DLD1 (cell line): ENCODE measurements around the gene EIF2AK3.
"Not testable (repeated sequence)": the region's sequence is repeated elsewhere in the genome, so short reads cannot be mapped to it uniquely, and the experiment has no call there.

Experiments used
- in situ Hi-C: cut with HindIII; loops from 2 replicates; pipeline ENCODE4 v1.10.0; 2017; ENCODE audit warnings: low sequenced_read_pairs

The EIF2AK3 gene

GRCh38 chr2:88638123-88638650 lies 10.9 kb upstream of the EIF2AK3 start:
- in situ Hi-C loops = loop anchor here (5.0 kb wide), 1 partner anchor 41 kb away; no protein-coding TSS in a partner anchor

GRCh38 chr2:88637464-88637863 lies 10.2 kb upstream of the EIF2AK3 start:
- in situ Hi-C loops = loop anchor here (5.0 kb wide), 1 partner anchor 40 kb away; no protein-coding TSS in a partner anchor

DNA sequence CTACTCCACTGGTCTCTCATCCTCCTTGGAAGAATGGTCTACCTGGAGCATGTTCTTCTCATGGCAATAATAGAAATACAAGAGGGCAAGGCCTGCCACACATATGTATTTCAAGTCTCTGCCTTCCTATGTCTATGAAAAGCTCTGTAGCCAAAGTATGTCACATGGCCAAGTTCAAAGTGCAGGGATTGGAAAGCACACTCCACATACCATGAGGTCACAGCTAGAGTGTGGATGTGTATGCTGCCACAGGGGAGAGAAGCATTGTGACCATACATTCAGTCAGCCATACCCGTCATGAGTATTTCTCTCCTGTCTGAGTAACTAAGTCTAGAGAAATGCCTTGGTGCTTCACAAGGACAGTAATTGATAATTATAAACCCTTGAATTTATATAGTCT lies 8.8 kb upstream of the EIF2AK3 start:
- in situ Hi-C loops = loop anchor here (5.0 kb wide), 1 partner anchor 39 kb away; no protein-coding TSS in a partner anchor

- in situ Hi-C loops = no loop called here
Observed at GRCh38 chr2:88632569-88632968, 5.3 kb upstream of the EIF2AK3 start.

DNA sequence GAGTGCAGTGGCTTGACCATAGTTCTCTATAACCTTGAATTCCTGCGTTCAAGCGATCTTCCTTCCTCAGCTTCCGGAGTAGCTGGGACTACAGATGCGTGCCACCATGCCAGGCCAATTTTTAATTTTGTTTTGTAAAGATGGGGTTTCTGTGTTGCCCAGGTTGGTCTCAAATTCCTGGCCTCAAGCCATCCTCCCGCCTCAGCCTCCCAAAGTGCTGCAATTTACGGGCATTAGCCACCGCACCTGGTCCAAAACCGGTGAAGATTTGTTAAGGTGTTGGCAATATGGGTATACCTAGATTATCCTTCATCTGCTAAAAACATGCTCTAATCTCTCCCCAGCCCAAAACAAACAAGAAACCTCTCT lies 1.3 kb upstream of the EIF2AK3 start:
- in situ Hi-C loops = no loop called here

- in situ Hi-C loops = no loop called here
Observed at GRCh38 chr2:88627856-88628570, 749 bp upstream of the EIF2AK3 start.

DNA sequence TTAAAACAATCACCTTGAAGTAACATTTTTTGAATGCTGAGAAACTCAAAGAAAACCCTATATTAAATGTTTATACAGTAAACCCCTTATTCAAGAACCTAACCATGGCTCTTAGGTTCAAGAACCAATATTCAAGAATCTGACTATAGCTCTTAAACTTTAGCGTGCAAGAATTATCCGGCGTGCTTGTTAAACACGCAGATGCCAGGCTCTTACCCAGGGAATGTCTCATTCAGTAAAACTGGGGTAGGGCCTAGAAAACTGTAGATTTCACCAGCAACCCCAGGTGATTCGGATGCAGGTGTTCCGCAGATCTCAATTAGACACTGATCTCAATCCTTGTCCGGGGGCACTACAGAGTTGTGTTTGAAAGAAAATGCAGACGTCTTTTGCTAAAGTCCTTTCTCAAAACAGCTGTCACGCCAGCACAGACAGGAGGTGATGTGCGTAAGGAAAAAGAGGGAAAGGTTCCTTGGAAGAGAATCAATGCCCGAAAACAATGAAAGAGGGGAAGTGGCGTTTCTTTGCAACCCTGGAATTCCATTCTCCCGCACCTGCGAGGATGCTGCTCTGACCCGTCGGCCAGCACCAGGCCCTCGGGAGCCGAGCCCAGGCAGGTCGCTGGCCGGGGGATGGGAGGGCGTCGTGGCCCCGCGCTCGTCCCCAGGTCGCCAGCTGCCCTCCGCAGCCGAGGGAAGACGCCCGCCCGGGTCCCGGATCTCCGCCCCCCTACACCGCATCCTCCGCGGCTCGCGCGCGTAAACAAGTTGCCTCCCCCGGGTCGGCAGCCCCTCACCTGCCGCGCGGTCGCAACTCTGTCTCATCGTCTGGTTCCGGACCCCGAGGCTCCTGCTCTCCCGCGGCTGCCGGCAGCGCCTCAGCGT lies 851 bp downstream of the EIF2AK3 start:
- in situ Hi-C loops = no loop called here

- in situ Hi-C loops = no loop called here
Observed at GRCh38 chr2:88624477-88624876, 2.8 kb downstream of the EIF2AK3 start.

DNA sequence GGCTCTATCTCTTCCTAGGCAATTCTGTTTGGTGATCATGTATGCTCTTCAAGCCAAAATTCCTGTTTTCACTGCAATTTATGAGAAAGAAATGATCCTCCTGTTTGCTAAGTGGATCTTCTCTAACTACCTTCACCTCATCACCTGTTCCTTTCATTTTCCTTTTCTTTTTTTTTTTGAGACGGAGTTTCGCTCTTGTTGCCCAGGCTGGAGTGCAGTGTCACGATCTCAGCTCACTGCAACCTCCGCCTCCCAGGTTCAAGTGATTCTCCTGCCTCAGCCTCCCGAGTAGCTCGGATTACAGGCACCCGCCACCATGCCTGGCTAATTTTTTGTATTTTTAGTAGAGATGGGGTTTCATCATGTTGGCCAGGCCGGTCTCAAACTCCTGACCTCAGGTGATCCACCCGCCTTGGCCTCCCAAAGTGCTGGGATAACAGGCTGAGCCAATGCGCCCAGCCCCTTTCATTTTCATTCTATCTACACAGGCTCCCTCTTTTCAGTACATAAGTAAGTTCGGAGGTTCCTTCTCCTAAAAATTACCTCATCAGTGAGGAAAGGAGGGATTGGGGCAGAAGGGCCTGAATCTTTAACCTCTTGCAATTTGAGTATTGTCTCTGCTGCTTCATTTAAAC lies 3.3 kb downstream of the EIF2AK3 start:
- in situ Hi-C loops = not testable (repeated sequence)

- in situ Hi-C loops = no loop called here
Observed at GRCh38 chr2:88622307-88622706, 5.0 kb downstream of the EIF2AK3 start.

- in situ Hi-C loops = no loop called here
Observed at GRCh38 chr2:88621432-88621831, 5.8 kb downstream of the EIF2AK3 start.

- in situ Hi-C loops = no loop called here
Observed at GRCh38 chr2:88620015-88620414, 7.2 kb downstream of the EIF2AK3 start.

GRCh38 chr2:88615822-88616221 lies 11.4 kb downstream of the EIF2AK3 start:
- in situ Hi-C loops = no loop called here

- in situ Hi-C loops = no loop called here
Observed at GRCh38 chr2:88614497-88615157, 12.6 kb downstream of the EIF2AK3 start.

- in situ Hi-C loops = no loop called here
Observed at GRCh38 chr2:88613921-88614320, 13.3 kb downstream of the EIF2AK3 start.

DNA sequence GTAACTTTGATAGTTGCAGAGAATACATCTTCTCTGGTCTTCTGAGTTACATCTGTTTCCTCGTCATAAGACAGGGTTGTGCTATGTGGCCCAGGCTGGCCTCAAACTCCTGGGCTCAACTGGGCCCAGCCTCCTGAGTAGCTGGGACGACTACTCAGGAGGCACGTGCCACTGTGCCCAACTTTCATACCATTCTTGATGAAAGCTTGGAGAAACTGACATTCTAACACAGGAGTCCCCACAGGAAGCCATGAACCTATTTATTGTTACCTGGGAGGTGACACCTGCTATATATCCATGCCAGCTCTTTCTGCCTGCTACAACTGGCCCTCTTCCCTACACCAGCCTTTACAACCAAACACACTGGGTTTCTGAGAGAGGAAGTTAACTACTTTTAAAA lies 19.1 kb downstream of the EIF2AK3 start:
- in situ Hi-C loops = no loop called here

DNA sequence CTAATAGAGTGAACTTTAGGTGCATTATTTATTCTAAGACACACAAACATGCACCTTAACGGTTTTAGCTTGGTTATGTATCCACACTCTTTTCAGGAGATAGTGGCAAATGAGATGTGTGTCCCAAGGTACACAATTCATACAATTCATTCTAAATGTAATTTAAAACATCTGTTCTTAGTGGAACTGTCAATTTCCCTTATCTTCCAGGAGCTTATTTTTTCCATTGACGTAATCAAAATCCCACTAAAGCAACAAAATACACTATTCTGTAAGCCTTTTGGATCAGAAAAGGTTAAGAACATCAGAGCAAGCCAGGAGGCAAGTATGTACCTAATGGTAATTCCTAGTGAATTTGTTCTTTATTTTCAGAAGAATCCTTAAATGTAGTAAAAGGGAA lies 19.8 kb downstream of the EIF2AK3 start:
- in situ Hi-C loops = no loop called here

GRCh38 chr2:88606371-88607030 lies 20.8 kb downstream of the EIF2AK3 start:
- in situ Hi-C loops = no loop called here

- in situ Hi-C loops = no loop called here
Observed at GRCh38 chr2:88603146-88603545, 24.1 kb downstream of the EIF2AK3 start.

GRCh38 chr2:88602022-88602421 lies 25.2 kb downstream of the EIF2AK3 start:
- in situ Hi-C loops = no loop called here
